ENCODE measurements around the gene FOSL1.
"Not testable (repeated sequence)": the region's sequence is repeated elsewhere in the genome, so short reads cannot be mapped to it uniquely, and the experiment has no call there.

FOSL1 gene

DNA sequence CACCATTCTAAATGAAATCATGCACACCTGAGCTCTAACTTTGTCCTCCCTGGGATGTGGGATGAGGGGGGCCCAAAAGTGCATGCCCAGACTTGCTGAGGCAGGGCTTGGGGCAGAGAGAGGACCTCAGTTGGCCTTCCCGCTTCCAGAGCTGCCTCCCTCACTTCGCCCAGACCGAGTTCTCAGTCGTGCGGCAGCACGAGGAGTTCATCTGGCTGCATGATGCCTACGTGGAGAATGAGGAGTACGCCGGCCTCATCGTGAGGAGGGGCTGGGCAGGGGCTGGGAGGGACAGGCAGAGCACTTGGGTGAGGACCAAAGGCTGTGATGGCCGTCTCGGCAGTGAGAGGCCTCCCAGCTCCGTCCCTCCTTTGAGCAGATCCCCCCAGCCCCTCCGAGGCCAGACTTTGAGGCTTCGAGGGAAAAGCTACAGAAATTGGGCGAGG lies 50.4 kb downstream of the FOSL1 start:
- no peak for FAIRE-seq

DNA sequence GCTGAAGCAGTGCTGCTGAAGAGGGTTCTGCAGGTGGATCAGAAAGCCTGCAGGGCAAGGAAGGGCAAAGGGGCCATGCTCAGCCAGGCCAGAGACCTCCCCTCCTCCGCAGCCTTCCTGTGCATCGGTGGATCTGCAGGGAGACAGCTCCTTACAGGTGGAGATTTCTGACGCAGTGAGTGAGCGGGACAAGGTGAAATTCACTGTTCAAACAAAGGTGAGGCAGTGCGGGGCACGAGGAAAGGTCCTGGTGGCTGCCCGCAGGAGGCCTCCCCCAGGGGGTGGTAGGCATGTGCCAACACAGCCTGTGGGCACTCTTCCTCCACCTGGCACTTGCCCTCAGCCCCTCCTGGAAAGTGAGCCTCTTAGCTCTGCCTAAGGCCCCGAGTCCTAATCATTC lies 50.8 kb downstream of the FOSL1 start:
- no peak for FAIRE-seq

DNA sequence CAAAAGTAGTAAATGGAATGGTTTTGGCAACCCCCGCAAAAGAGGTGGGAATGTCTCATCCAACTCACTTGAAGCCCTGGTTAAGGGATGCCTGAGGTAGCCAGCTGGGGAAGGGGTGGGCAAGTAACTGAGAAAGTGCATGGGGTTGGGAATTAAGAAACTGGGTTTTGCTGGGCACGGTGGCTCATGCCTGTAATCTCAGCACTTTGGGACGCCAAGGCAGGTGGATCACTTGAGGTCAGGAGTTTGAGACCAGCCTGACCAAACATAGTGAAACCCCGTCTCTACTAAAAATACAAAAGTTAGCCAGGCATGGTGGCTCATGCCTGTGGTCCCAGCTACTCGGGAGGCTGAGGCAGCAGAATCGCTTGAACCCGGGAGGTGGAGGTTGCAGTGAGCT lies 51.5 kb downstream of the FOSL1 start:
- not testable (repeated sequence) for FAIRE-seq

DNA sequence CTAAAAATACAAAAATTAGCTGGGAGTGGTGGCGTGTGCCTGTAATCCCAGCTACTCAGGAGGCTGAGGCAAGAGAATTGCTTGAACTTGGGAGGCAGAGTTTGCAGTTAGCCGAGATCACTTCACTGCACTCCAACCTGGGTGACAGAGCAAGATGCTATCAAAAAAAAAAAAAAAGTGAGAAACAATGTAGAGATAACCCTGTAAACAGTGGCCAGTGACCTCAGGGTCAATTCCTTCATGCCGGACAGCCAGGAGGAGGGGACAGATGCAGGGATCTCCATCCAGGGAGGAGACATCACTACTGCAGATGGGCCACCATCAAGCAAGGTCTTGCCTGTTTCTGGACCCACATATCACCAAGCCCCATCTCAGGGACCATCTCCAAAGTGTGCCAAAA lies 52.4 kb downstream of the FOSL1 start:
- no peak for FAIRE-seq

DNA sequence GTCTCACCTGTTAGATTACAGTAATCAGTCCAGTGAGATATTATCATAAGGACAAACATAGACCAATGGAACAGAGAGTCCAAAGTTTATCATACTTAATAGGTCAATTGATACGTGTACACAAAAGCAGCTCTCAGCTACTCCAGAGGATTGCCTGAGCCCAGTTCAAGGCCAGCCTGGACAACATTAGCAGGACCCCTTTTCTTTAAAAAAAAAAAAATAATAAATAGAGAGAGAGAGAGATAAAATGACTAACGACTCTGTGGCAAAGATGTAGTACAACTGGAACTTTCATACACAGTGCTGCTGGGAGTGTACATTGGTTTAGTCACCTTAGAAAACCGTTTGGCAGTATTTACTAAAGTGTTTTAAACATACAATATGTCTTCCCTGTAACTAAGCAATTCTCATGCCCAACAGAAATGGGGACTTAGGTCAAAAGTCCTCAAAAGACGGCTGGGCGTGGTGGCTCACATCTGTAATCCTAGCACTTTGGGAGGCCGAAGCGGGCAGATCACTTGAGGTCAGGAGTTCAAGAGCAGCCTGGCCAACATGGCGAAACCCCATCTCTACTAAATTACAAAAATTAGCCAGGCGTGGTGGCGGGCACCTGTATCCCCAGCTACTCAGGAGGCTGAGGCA lies 55.8 kb downstream of the FOSL1 start:
- FAIRE-seq = no peak

DNA sequence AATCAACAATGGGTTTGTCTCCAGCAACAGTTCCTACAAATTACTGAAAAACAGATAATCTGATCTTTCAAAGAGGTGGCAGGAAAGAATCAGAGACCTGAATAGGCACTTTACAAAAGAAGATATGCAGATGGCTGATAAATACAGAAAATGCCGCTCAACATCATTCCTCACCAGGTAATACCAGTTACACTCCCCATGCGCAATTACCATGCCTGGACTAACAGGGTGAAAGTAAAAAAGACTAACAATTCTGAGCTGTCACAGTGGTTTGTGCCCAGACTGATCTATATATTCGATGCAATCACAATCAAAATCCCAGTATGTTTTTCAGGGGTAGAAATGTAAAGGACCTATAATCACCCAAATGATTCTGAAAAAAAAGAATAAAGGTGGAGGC lies 56.4 kb downstream of the FOSL1 start:
- FAIRE-seq = no peak

DNA sequence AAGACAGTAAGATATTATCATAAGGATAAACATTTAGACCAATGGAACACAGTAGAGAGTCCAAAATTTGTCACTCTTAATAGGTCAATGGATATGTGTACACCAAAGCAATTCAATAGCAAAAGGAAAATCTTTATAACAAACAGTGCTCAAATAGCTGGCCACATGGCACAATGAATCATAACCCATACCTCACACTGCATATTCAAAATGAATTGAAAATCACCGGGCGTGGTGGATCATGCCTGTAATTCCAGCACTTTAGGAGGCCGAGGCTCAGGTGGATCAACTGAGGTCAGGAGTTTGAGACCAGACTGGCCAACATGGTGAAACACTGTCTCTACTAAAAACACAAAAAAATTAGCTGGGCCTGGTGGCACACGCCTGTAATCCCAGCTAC lies 58.0 kb downstream of the FOSL1 start:
- FAIRE-seq = no peak
